Measurements from ENCODE around the gene SCAF1.

Gene SCAF1, protein sequence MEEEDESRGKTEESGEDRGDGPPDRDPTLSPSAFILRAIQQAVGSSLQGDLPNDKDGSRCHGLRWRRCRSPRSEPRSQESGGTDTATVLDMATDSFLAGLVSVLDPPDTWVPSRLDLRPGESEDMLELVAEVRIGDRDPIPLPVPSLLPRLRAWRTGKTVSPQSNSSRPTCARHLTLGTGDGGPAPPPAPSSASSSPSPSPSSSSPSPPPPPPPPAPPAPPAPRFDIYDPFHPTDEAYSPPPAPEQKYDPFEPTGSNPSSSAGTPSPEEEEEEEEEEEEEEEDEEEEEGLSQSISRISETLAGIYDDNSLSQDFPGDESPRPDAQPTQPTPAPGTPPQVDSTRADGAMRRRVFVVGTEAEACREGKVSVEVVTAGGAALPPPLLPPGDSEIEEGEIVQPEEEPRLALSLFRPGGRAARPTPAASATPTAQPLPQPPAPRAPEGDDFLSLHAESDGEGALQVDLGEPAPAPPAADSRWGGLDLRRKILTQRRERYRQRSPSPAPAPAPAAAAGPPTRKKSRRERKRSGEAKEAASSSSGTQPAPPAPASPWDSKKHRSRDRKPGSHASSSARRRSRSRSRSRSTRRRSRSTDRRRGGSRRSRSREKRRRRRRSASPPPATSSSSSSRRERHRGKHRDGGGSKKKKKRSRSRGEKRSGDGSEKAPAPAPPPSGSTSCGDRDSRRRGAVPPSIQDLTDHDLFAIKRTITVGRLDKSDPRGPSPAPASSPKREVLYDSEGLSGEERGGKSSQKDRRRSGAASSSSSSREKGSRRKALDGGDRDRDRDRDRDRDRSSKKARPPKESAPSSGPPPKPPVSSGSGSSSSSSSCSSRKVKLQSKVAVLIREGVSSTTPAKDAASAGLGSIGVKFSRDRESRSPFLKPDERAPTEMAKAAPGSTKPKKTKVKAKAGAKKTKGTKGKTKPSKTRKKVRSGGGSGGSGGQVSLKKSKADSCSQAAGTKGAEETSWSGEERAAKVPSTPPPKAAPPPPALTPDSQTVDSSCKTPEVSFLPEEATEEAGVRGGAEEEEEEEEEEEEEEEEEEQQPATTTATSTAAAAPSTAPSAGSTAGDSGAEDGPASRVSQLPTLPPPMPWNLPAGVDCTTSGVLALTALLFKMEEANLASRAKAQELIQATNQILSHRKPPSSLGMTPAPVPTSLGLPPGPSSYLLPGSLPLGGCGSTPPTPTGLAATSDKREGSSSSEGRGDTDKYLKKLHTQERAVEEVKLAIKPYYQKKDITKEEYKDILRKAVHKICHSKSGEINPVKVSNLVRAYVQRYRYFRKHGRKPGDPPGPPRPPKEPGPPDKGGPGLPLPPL
- long read RNA-seq, donor 1, full-length matches to known transcripts = 1 of 16 reads
- long read RNA-seq, donor 1, partial matches to known transcripts = 15 of 16 reads
- long read RNA-seq, donor 1, other reads (novel, unspliced or antisense) = 0 of 16 reads
- long read RNA-seq, donor 2, partial matches to known transcripts = 32 of 32 reads
- long read RNA-seq, donor 2, other reads (novel, unspliced or antisense) = 0 of 32 reads
- long read RNA-seq, donor 3, partial matches to known transcripts = 15 of 17 reads
- long read RNA-seq, donor 3, other reads (novel, unspliced or antisense) = 0 of 17 reads
- long read RNA-seq, donor 4, partial matches to known transcripts = 34 of 35 reads
- long read RNA-seq, donor 4, other reads (novel, unspliced or antisense) = 0 of 35 reads
- long read RNA-seq, donor 5, full-length matches to known transcripts = 3 of 53 reads
- long read RNA-seq, donor 5, partial matches to known transcripts = 43 of 53 reads
- long read RNA-seq, donor 5, other reads (novel, unspliced or antisense) = 7 of 53 reads
- long read RNA-seq, donor 6, full-length matches to known transcripts = 3 of 97 reads
- long read RNA-seq, donor 6, partial matches to known transcripts = 94 of 97 reads
- long read RNA-seq, donor 6, other reads (novel, unspliced or antisense) = 0 of 97 reads
- long read RNA-seq, donor 7, partial matches to known transcripts = 119 of 121 reads
- long read RNA-seq, donor 7, other reads (novel, unspliced or antisense) = 0 of 121 reads
- long read RNA-seq, donor 8, partial matches to known transcripts = 21 of 22 reads
- long read RNA-seq, donor 8, other reads (novel, unspliced or antisense) = 0 of 22 reads

- DNase-seq = peak; percentile 94
Measured at GRCh38 chr19:49641688-49642491, at the start of gene SCAF1. SCAF1 (plus strand) TSS chr19:49642209; CDS start chr19:49645027, 2,818 bp downstream.

DNA sequence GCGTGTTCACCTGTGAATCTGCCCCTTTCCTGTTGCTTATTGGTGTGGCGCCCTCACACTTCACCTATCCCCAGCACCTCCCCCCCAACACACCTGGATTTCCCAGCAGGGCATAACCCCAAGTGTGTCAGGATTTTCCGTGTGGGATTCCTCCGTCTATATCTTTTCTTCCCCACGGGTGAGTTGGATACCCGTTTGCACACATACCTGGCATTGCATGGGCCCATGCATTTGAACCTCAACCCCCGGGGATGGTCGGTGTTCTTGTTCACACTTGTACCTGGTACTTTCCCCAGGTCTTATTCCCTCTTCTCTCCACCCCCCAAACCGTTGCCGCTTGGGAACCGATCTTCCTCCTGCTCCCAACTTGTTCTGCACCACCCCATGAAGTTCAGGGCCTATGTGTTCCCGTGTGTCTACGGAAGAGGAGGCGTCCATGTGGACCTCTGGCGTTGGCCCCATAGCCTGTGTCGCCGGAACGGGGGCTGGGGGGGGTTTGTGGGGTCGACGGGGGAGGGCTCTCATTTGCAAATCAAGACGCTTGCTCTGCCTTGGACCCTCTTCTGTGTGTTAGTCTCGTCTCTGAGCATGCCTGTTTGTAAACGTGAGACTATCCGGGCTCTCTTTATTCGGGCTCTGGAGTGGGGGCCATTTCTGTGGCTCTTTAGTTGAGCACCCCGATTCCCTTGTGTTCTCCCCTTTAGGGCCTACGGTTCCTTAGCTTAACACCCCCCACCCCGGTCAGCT lies 49.4 kb upstream of the SCAF1 start:
- DNase-seq = no peak

DNA sequence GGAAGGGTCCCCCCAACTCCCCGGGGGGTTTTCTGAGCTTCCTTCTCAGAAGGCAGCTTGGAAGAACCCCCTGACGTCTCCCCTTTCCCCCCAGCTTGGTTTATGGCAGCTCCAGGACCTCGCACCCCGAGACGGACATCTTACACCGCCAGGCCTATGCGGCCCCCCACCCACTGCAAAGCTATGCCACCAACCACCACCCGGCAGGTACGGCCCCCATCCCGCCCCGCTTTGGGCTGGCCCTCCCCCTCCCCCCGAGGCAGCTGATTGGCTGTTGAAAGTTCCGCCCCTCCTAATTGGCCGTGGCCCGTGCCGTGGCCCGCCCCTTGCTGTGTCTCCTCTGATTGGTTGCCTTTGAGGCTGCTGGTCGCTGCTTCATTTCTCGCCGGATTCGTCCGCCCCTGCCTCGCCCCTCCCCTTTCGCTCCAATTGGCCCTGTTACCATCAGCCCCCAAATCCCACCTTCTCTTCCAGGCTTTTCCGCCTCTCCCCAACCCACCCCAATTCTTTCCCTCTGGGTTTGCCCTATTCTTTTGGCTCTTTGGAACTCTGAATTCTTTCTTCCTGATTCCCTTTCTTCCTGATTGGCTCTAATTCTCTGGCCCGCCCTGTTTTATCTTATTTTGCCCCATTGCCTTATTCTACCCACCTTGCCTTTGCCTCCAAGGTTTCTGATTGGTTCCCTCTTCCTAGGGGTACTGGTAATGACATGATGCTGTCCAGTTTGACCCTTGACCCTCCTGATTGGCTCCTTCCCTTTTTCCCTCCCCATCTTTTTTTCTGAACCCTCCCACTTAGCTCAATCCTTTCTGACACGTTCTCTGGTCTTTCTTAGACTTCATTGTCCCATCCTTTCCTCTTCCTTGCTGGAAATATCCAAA lies 48.5 kb upstream of the SCAF1 start:
- DNase-seq = peak; percentile 66

- DNase-seq = no peak
Measured at GRCh38 chr19:49594157-49594992, 47.6 kb upstream of the SCAF1 start.

DNA sequence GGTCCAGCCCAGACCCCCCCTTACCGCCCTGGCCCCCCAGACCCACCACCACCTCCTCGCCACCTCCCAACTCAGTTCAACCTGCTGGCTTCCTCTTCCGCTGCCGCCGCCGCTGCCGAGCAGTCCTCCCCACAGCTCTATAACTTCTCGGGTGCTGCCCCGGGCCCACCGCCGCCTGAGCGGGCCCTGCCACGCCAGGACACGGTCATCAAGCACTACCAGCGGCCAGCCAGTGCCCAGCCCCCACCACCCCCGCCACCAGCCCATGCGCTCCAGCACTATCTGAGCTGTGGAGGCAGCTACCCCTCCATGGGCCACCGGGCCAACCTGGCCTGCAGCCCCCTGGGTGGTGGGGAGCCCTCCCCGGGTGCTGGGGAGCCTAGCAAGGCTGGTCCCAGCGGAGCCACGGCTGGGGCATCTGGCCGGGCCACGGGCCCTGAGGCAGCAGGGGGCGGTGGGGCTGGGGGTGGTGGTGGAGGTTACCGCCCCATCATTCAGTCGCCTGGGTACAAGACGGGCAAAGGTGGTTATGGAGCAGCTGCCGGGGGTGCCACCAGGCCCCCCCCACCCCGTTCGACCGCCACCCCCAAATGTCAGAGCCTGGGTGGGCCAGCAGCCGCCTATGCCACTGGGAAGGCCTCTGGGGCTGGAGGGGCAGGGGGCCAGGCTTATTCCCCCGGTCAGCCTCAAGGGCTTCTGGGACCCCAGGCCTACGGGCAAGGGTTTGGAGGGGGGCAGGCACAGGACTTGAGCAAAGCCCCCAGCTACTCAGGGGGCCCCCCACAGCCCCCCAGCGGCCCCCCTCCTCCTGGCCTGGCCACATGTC lies 46.8 kb upstream of the SCAF1 start:
- no peak for DNase-seq

DNA sequence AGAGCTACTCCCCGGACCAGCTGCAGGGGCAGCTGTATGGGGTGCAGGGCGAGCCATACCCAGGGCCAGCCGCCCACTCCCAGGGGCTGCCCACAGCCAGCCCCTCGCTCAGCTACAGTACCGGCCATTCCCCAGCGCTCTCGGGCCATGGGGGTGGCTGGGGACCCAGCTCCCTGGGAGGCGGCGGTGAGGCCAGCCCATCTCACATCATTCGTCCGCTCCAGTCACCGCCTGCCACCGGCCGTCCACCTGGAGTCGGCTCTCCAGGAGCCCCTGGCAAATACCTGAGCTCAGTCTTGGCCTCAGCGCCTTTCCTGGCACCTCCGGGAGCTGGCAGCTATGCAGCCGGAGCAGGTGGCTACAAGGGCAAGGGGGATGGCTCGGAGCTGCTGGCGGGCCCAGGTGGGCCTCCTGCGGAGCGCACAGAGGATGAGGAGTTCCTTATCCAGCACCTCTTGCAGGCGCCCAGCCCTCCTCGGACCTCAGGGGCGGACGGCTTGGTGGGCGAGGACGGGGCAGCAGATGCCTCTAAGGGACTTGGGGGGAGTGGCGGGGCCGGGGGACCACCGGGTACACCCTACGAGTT lies 46.1 kb upstream of the SCAF1 start:
- DNase-seq = no peak

GRCh38 chr19:49596407-49596806 lies 45.6 kb upstream of the SCAF1 start:
- DNase-seq = no peak

DNA sequence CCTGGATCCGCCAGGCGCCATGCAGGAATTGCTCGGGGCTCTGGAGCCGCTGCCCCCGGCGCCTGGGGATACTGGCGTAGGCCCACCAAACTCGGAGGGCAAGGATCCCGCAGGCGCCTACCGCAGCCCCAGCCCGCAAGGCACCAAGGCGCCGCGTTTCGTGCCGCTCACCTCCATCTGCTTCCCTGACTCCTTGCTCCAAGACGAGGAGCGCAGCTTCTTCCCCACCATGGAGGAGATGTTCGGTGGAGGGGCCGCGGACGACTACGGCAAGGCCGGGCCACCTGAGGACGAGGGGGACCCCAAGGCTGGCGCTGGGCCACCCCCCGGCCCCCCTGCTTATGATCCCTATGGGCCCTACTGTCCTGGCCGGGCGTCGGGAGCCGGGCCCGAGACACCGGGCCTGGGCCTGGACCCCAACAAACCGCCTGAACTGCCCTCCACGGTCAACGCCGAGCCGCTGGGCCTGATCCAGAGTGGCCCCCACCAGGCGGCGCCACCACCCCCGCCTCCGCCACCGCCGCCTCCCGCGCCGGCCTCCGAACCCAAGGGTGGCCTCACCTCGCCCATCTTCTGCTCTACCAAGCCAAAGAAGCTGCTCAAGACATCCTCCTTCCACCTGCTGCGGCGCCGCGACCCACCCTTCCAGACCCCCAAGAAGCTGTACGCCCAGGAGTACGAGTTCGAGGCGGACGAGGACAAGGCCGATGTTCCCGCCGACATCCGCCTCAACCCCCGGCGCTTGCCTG lies 44.9 kb upstream of the SCAF1 start:
- DNase-seq = no peak

- DNase-seq = no peak
Measured at GRCh38 chr19:49597703-49597974, 44.4 kb upstream of the SCAF1 start.

DNA sequence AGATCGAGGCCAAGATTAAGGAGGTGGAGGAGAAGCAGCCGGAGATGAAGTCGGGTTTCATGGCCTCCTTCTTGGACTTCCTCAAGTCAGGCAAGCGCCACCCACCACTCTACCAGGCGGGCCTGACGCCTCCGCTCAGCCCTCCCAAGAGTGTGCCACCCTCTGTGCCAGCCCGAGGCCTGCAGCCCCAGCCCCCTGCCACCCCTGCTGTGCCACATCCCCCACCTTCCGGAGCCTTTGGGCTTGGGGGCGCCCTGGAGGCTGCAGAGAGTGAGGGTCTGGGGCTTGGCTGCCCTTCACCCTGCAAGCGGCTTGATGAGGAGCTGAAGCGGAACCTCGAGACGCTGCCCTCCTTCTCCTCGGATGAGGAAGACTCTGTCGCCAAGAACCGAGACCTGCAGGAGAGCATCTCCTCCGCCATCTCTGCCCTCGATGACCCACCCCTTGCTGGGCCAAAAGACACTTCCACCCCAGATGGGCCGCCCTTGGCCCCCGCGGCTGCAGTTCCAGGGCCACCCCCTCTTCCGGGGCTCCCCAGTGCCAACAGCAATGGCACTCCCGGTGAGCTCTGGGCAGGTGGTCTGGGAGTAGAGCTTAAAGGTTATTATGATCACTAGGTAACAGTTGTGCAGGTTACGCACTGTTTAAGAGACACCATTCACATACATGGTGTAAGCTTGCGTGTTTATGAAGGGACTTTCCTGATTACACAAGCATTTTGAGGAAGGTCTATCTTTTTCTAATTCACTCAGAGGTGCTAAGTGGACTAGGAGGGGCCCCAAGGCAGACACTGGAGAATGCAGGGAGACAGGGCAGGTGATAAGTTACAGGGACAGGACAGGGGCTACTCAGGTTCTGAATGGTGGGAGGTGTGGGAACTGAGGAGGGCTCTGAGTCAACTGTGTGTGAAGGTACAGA lies 42.4 kb upstream of the SCAF1 start:
- no peak for DNase-seq

- no peak for DNase-seq
Measured at GRCh38 chr19:49601482-49602038, 40.4 kb upstream of the SCAF1 start.

GRCh38 chr19:49602806-49603205 lies 39.2 kb upstream of the SCAF1 start:
- no peak for DNase-seq

DNA sequence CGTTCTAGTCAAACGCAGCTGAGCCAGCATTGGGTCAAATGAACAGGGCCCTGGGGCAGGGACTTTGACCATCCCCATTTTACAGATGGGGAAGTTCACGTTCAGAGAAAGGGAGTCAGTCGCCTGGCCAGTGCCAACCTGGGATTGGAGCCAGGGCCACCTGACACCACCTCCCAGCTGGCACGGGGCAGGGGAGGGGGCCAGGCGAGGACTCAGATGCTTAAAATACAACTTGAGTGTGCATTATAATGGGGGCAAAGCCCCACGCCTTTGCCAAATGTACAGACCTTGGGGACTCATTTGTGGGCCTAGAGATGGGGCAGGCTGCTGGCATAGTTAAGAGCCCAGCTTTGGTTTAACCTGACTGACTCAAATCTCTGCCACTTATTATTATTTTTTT lies 36.4 kb upstream of the SCAF1 start:
- no peak for DNase-seq
